ENCODE measurements around the gene PLEKHH2.

The PLEKHH2 gene

DNA sequence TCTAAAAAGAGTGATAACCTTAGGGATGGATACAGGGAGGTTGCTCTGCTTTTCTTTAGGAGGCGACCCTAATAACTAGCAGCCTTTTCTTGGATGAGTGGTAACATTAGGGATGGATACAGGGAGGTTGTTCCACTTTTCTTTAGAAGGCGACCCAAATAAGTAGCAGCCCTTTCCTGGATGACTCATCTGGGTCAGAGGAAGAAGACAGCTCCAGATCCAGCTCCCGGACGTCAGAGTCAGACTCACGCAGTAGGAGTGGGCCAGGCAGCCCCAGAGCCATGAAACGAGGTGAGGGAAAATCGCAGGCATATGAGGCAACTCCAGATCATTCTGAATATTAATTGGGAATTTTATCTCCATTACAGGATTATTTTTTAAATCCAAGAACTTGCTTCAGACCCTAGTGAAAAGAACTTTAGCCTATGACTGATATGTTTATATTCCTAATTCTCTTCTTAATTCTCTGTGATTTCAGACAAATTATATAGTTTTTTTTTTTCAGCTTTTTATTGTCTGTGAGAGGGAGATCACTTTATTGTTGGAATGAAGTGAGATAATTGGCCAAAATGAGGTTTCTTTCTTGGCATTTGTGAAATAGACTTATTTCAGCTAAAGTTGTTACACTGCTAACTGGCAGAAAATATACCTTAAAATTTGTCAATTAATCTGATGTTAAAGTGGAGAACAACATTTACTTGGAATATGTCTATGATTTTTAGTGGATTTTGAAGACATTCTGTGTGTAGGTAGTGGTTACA is 70.4 kb downstream of the PLEKHH2 start:
- H3K36me3 ChIP-seq (ENCODE audit: control insufficient read depth, insufficient read depth, low read length), result no peaks in the 10 kb centered on the region
- no peak for TF ChIP-seq CTCF (IDR thresholded peaks at IDR 0.05; ENCODE audit: insufficient read depth, low read length, poor library complexity, severe bottlenecking)
- no peak for DNase-seq (ENCODE audit: extremely low read depth, insufficient read length)
- H3K4me3 ChIP-seq (replicated peaks; ENCODE audit: low read depth, low read length), result no peak overlapping the region
- no peaks in the 10 kb centered on the region for H3K27me3 ChIP-seq (replicated peaks; ENCODE audit: control insufficient read depth, insufficient read depth, low read length)

GRCh38 chr2:43708178-43708577 is 71.1 kb downstream of the PLEKHH2 start:
- DNase-seq (ENCODE audit: extremely low read depth, insufficient read length), result no peak
- no peaks in the 10 kb centered on the region for H3K36me3 ChIP-seq (ENCODE audit: control insufficient read depth, insufficient read depth, low read length)
- no peak for TF ChIP-seq CTCF (IDR thresholded peaks at IDR 0.05; ENCODE audit: insufficient read depth, low read length, poor library complexity, severe bottlenecking)
- H3K27me3 ChIP-seq (replicated peaks; ENCODE audit: control insufficient read depth, insufficient read depth, low read length), result no peaks in the 10 kb centered on the region
- H3K4me3 ChIP-seq (replicated peaks; ENCODE audit: low read depth, low read length), result no peak overlapping the region

DNA sequence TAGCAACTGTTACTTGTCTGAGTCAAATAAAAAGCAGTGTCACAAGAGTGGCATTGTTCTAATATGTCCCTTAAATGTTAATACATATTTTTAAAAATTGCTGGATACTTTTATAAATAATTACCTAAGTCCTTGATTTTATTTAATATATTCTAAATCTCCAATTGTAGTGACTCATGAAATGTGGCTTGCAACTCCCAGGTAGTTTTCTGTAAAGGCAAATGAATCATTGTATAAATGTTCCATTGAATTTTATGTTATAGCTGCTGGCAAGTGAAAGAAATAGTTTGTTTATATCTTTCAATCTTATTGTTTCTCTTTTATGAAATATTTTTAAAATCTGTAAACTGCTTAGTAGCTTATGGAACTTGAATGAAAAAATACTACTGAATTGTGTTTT is 71.8 kb downstream of the PLEKHH2 start:
- H3K4me3 ChIP-seq (replicated peaks; ENCODE audit: low read depth, low read length), result no peak overlapping the region
- H3K36me3 ChIP-seq (ENCODE audit: control insufficient read depth, insufficient read depth, low read length), result no peaks in the 10 kb centered on the region
- TF ChIP-seq CTCF (IDR thresholded peaks at IDR 0.05; ENCODE audit: insufficient read depth, low read length, poor library complexity, severe bottlenecking), result no peak
- no peaks in the 10 kb centered on the region for H3K27me3 ChIP-seq (replicated peaks; ENCODE audit: control insufficient read depth, insufficient read depth, low read length)
- no peak for DNase-seq (ENCODE audit: extremely low read depth, insufficient read length)

DNA sequence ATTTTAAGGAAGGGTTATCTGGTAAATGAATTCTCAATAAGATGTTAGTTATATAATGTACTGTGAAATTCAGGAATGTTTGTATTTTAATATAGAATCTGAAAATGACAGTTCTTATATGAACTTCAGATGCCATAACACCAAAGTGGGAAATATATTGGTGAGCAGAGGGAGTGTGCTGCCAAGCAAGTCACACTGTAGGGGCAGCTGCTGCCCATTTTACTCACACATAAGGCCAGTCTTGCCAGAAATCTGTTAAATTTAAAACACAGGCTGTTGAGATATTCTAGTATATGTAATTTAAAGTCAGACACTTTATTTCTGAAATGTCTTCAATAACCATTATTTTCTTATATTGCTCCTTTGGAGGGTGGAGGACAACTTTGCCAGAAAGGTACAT is 73.8 kb downstream of the PLEKHH2 start:
- H3K4me3 ChIP-seq (replicated peaks; ENCODE audit: low read depth, low read length), result no peak overlapping the region
- H3K27me3 ChIP-seq (replicated peaks; ENCODE audit: control insufficient read depth, insufficient read depth, low read length), result no peaks in the 10 kb centered on the region
- no peak for DNase-seq (ENCODE audit: extremely low read depth, insufficient read length)
- H3K36me3 ChIP-seq (ENCODE audit: control insufficient read depth, insufficient read depth, low read length), result no peaks in the 10 kb centered on the region
- no peak for TF ChIP-seq CTCF (IDR thresholded peaks at IDR 0.05; ENCODE audit: insufficient read depth, low read length, poor library complexity, severe bottlenecking)

- DNase-seq (ENCODE audit: extremely low read depth, insufficient read length), result no peak
- Histone ChIP-seq H3K27me3 (replicated peaks; ENCODE audit: control insufficient read depth, insufficient read depth, low read length) (no peaks in the 10 kb centered on the region), H3K36me3 (ENCODE audit: control insufficient read depth, insufficient read depth, low read length) (no peaks in the 10 kb centered on the region), H3K4me3 (replicated peaks; ENCODE audit: low read depth, low read length) (no peak overlapping the region)
- TF ChIP-seq CTCF (IDR thresholded peaks at IDR 0.05; ENCODE audit: insufficient read depth, low read length, poor library complexity, severe bottlenecking), result no peak
Observed at GRCh38 chr2:43714164-43714563, 77.1 kb downstream of the PLEKHH2 start.

All from GM06990 (cell line).